HG02642 (cell line): ENCODE results near the gene ANTXR1.

Experiments used
- ATAC-seq: cut with Tn5 transposase; IDR thresholded peaks from one replicate; pipeline ENCODE4 v1.9.1; 2021; ENCODE audit warnings: mild to moderate bottlenecking; ENCODE audit not compliant: unreplicated experiment, poor library complexity

Gene ANTXR1

GRCh38 chr2:69123182-69123581 is 110.2 kb downstream of the ANTXR1 start:
- no peak for ATAC-seq

GRCh38 chr2:69124343-69124742 is 111.4 kb downstream of the ANTXR1 start:
- no peak for ATAC-seq

GRCh38 chr2:69125816-69126215 is 112.8 kb downstream of the ANTXR1 start:
- no peak for ATAC-seq

- no peak for ATAC-seq
Observed at GRCh38 chr2:69126341-69126740, 113.4 kb downstream of the ANTXR1 start.

- ATAC-seq: no peak
Observed at GRCh38 chr2:69131452-69131851, 118.5 kb downstream of the ANTXR1 start.

GRCh38 chr2:69131983-69132675 is 119.2 kb downstream of the ANTXR1 start:
- no peak for ATAC-seq

GRCh38 chr2:69132960-69133590 is 120.1 kb downstream of the ANTXR1 start:
- no peak for ATAC-seq

GRCh38 chr2:69133898-69134297 is 120.9 kb downstream of the ANTXR1 start:
- ATAC-seq: no peak

GRCh38 chr2:69134306-69134945 is 121.4 kb downstream of the ANTXR1 start:
- no peak for ATAC-seq

GRCh38 chr2:69138247-69138772 is 125.3 kb downstream of the ANTXR1 start:
- ATAC-seq: no peak

GRCh38 chr2:69138793-69139459 is 125.9 kb downstream of the ANTXR1 start:
- ATAC-seq: no peak

- ATAC-seq: no peak
Observed at GRCh38 chr2:69139778-69140670, 127.0 kb downstream of the ANTXR1 start.

- ATAC-seq: no peak
Observed at GRCh38 chr2:69141061-69141460, 128.1 kb downstream of the ANTXR1 start.

- ATAC-seq: no peak
Observed at GRCh38 chr2:69143748-69144360, 130.9 kb downstream of the ANTXR1 start.

- no peak for ATAC-seq
Observed at GRCh38 chr2:69145204-69145603, 132.2 kb downstream of the ANTXR1 start.

GRCh38 chr2:69147841-69148533 is 135.0 kb downstream of the ANTXR1 start:
- ATAC-seq: no peak

GRCh38 chr2:69149631-69150215 is 136.7 kb downstream of the ANTXR1 start:
- ATAC-seq: no peak

GRCh38 chr2:69151931-69152330 is 139.0 kb downstream of the ANTXR1 start:
- ATAC-seq: no peak
